Epidermal melanocyte (primary cell): ENCODE results near the gene LIN9.

ENCODE experiments used
- DNase-seq: peaks from one replicate; pipeline ENCODE4 v3.0.0; 2011; ENCODE audit warnings: low spot score; ENCODE audit not compliant: insufficient read length

Gene LIN9

DNA sequence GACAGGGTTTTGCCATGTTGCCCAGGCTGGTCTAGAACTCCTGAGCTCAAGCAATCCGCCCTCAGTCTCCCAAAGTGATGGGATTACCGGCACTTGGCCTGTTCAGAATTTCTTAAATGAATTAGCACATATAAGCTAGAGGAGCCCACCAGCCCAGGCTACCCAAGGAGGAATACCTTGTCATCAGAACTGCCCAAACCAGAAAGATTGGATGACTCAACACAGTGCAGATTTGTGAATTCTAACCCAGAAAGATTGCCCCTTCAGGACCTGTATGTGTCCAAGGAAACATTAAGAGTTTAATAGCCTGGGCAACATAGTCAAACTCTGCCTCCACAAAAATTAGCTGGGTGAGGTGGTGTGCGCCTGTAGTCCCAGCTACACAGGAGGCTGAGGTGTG is 14.0 kb upstream of the LIN9 start:
- no peak for DNase-seq

GRCh38 chr1:226320930-226321329 is 12.0 kb upstream of the LIN9 start:
- DNase-seq = no peak

GRCh38 chr1:226318471-226318870 is 9.5 kb upstream of the LIN9 start:
- DNase-seq = no peak

DNA sequence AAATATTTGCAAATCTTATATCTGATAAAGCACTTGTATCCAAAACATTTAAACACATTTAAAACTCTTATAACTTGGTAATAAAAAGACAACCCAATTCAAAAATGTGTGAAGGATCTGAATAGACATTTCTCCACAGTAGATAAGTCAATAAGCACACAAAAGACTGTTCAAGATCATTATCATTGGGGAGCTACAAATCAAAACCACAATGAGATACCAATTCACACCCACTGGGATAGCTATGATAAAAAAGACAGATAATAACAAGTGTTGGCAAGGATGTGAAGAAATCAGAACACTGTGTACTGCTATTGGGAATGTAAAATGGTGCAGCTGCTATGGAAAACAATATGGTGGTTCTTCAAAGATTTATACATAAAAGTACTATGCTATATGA is 5.1 kb upstream of the LIN9 start:
- DNase-seq = no peak

- no peak for DNase-seq
Observed at GRCh38 chr1:226312065-226312464, 3.1 kb upstream of the LIN9 start.

GRCh38 chr1:226311376-226311775 is 2.4 kb upstream of the LIN9 start:
- DNase-seq = no peak

- no peak for DNase-seq
Observed at GRCh38 chr1:226310637-226311195, 1.8 kb upstream of the LIN9 start.

DNA sequence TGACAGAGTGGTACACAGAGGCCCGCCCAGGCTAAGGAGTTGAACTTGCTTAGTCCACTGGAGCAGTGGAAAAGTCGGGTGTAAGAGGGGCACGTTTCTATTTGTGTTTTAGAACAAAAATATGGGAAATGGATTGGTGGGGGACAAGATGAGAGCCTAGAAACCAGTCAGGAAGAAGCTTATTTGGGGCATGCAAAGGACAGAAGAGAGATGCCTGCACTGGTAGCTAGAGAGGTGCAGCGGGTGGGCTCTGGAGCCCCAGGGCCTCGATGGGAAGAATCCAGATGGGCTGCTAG is 1.2 kb upstream of the LIN9 start:
- no peak for DNase-seq

GRCh38 chr1:226309398-226310244 is 657 bp upstream of the LIN9 start:
- DNase-seq = peak; percentile 48

DNA sequence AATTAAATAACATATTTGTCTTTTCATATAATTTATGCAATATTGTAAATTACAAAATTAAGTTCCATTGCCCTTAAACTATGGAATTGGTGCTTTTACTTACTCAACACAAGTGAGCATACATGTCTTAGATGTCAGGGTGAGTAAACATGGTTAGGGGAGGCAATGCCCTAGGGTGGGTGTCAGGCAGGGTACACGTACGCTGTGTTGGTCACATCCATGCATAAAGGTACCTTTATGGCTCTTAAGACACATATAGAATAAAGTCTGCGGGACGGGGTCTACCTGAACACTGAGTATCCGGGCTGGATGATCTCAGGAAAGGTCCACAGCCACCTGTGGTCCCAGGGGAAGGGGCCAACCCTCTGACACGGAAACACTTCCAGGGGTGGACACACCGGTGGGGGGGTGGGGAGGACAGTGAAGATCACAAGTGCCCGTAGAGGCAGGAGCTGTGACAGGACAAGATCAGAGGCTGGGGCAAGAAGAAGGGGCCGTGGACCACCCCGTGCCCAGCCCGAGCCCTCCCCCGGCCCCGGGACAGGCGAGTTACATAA is 720 bp downstream of the LIN9 start:
- DNase-seq = no peak

- no peak for DNase-seq
Observed at GRCh38 chr1:226306425-226306824, 2.5 kb downstream of the LIN9 start.

DNA sequence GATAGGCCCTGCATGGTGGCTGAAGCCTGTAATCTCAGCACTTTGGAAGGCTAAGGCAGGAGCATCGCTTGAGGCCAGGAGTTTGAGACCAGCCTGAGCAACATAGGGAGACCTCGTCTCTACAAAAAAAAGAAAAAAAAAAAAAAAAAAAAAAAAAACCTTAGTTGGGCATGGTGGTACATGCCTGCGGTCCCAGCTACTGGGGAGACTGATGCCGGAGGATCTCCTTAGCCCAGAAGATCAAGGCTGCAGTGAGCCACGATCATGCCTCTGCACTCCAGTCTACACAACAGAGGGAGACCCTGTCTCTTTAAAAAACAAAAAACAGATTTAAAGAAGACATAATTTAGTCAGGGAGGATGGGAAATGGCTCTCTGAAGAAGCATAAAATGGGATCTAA is 3.8 kb downstream of the LIN9 start:
- no peak for DNase-seq

- no peak for DNase-seq
Observed at GRCh38 chr1:226304291-226304955, 4.5 kb downstream of the LIN9 start.

DNA sequence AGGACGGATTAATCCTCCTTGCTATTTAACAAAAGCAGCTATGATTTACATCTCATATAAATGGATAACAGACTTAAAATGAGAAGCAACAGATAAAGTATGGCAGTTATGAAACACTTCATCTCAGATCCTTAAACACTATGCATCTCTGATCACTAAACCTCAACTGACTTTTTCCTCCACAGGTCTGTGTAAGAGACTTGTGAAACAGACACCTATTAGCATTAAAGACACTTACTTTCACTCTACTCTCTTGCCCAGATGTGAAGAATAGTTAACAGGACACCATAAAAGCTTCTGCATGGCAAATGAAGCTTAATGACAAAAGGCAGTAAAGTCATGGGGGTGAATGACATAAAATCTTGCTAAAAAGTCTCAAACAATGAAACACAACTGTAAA is 6.2 kb downstream of the LIN9 start:
- DNase-seq = no peak

DNA sequence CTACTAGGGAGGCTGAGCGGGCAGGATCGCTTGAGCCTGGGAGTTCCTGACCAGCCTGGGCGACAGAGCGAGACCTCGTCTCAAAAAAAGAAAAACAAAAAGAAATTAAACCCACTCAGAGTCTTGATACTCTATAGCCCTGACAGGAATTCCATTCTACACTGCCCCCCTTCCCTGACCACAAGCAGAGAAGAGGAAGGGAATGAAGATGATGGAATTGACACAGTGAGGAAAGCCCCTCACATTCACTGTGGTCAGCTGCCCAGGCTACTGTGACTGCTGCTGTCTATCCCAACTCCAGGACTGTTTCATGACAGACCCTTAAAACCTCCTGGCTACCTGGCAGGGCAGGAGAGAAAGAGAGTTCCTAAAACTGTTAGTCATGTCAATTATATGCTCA is 12.1 kb downstream of the LIN9 start:
- DNase-seq = no peak

DNA sequence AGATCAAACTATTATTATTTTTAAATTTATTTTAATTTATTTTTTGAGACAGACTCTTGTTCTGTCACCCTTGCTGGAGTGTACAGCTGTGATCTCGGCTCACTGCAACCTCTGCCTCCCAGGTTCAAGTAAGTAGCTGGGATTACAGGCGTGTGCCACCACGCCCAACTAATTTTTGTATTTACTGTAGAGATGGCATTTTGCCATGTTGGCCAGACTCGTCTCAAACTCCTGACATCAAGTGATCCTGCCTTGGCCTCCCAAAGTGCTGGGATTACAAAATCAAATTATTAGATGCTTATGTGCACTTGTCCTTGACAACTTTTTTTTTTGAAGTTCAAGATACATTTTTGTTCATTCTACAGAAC is 15.4 kb downstream of the LIN9 start:
- no peak for DNase-seq

GRCh38 chr1:226292874-226293552 is 16.0 kb downstream of the LIN9 start:
- DNase-seq = no peak

- DNase-seq = no peak
Observed at GRCh38 chr1:226287587-226287986, 21.4 kb downstream of the LIN9 start.

GRCh38 chr1:226281058-226281457 is 27.9 kb downstream of the LIN9 start:
- DNase-seq = no peak

DNA sequence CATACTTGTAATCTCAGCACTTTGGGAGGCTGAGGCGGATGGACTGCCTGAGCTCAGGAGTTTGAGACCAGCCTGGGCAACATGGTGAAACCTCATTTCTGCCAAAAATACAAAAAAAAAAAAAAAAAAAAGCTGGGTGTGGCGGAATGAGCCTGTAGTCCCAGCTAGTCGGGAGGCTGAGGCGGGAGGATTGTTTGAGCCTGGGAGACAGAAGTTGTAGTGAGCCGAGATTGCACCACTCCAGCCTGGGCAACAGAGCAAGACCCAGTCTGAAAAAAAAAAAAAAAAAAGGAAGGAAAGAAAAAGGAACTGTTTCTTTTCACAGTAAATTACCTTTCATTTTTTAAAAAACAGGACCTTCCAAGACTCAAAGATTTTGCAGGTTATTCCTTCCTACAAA is 29.5 kb downstream of the LIN9 start:
- no peak for DNase-seq

DNA sequence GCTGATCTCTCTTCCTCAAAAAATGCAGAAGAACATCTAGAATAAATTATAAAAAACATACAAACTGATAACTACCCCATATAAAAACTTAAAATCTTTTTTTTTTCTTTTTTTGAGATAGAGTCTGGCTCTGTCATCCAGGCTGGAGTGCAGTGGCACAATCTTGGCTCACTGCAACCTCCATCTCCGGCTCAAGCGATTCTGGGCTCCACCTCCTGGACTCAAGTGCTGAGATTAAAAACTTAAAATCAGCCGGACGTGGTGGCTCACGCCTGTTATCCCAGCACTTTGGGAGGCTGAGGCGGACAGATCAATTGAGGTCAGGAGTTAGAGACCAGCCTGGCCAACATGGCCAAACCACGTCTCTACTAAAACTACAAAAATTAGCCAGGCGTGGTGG is 31.1 kb downstream of the LIN9 start:
- no peak for DNase-seq

DNA sequence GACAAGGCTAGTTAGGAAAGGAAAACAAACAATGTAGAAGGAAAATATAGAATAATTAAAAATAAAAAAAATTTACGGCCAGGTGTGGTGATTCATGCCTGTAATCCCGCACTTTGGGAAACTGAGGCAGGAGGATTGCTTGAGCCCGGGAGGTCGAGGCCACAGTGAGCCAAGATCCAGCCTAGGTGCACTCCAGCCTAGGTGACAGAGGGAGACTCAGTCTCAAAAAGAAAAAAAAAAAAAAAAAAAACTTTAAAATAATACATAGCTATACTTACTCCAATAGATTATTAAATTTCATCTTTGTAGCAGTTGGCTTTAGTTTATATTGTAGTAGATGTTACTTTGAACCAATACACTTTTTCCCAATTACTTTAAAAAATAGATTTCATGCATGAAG is 32.0 kb downstream of the LIN9 start:
- no peak for DNase-seq
